Ishikawa (cell line): ENCODE measurements around the gene SMIM41.
A peak's percentile ranks its signal among the peaks of the same experiment; 100 is the strongest.

ENCODE experiments used
- CEBPB ChIP-seq: IDR thresholded peaks from 2 replicates; pipeline ENCODE4 v1.6.1; 2012
- CREB1 ChIP-seq: IDR thresholded peaks from 2 replicates; pipeline ENCODE4 v1.6.1; 2012; ENCODE audit warnings: low read depth
- EGR1 ChIP-seq: IDR thresholded peaks from 2 replicates; pipeline ENCODE4 v1.6.1; 2012
- EP300 ChIP-seq: IDR thresholded peaks from 2 replicates; pipeline ENCODE4 v1.6.1; 2012; ENCODE audit warnings: borderline replicate concordance
- FOXM1 ChIP-seq: IDR thresholded peaks from 2 replicates; pipeline ENCODE4 v1.6.1; 2012; ENCODE audit warnings: low read depth, borderline replicate concordance
- MAX ChIP-seq: IDR thresholded peaks from 2 replicates; pipeline ENCODE4 v1.6.1; 2012
- NFIC ChIP-seq: IDR thresholded peaks from 2 replicates; pipeline ENCODE4 v1.6.1; 2012
- RAD21 ChIP-seq: IDR thresholded peaks from 2 replicates; pipeline ENCODE4 v1.6.1; 2012; ENCODE audit warnings: low read depth
- REST ChIP-seq: IDR thresholded peaks from 2 replicates; pipeline ENCODE4 v1.6.1; 2012; ENCODE audit warnings: low read depth, mild to moderate bottlenecking
- TAF1 ChIP-seq: IDR thresholded peaks from 2 replicates; pipeline ENCODE4 v1.6.1; 2012; ENCODE audit warnings: low read depth, mild to moderate bottlenecking
- TCF12 ChIP-seq: IDR thresholded peaks from 2 replicates; pipeline ENCODE4 v1.6.1; 2012; ENCODE audit warnings: low read depth
- TEAD4 ChIP-seq: IDR thresholded peaks from 2 replicates; pipeline ENCODE4 v1.6.1; 2012
- USF1 ChIP-seq: IDR thresholded peaks from 2 replicates; pipeline ENCODE4 v1.6.1; 2012
- YY1 ChIP-seq: IDR thresholded peaks from 2 replicates; pipeline ENCODE4 v1.6.1; 2012; ENCODE audit warnings: low read depth
- ZBTB7A ChIP-seq: IDR thresholded peaks from 2 replicates; pipeline ENCODE4 v1.6.1; 2012; ENCODE audit warnings: low read depth

SMIM41 gene

GRCh38 chr12:52082988-52083637, 3.6 kb downstream of the SMIM41 start:
- TF ChIP-seq MAX (no peak; the same call in 1 of the 2 replicates), TCF12 (no peak), RAD21 (peak; percentile 99), ZBTB7A (peak; percentile 78; the same call in 1 of the 2 replicates), EP300 (no peak), CEBPB (peak; percentile 15; the same call in 1 of the 2 replicates), EGR1 (no peak), CREB1 (no peak)

- TF ChIP-seq CREB1: no peak
- no peak for TF ChIP-seq TEAD4
- no peak for TF ChIP-seq MAX
- no peak for TF ChIP-seq EP300
- no peak for TF ChIP-seq USF1
- no peak for TF ChIP-seq EGR1
- no peak for TF ChIP-seq RAD21
- TF ChIP-seq NFIC: no peak
- no peak for TF ChIP-seq TAF1
- TF ChIP-seq REST: no peak
- no peak for TF ChIP-seq CEBPB
- no peak for TF ChIP-seq ZBTB7A
- no peak for TF ChIP-seq YY1
- no peak for TF ChIP-seq FOXM1
Measured at GRCh38 chr12:52083638-52083996, 4.1 kb downstream of the SMIM41 start.

- TF ChIP-seq TAF1 (no peak), CEBPB (no peak), ZBTB7A (no peak), MAX (no peak), CREB1 (no peak), EGR1 (no peak), TCF12 (no peak), TEAD4 (no peak), USF1 (no peak), FOXM1 (no peak), NFIC (no peak), REST (no peak), YY1 (no peak), EP300 (no peak)
Measured at GRCh38 chr12:52084491-52085231, 5.2 kb downstream of the SMIM41 start.

- TF ChIP-seq YY1: no peak
Measured at GRCh38 chr12:52085682-52086180, 6.2 kb downstream of the SMIM41 start.

- TF ChIP-seq EGR1 (peak; percentile 83), TEAD4 (no peak)
Measured at GRCh38 chr12:52086366-52086765, 6.9 kb downstream of the SMIM41 start.
